GM11168 (cell line): ENCODE results near the gene USP3.

Experiments used
- in situ Hi-C: fragments of 300-500 bp; cut with MboI; formaldehyde crosslinking; loops from one replicate; pipeline ENCODE4 v1.12.0; 2022; ENCODE audit warnings: low sequenced_read_pairs; ENCODE audit not compliant: unreplicated experiment

USP3 gene, protein sequence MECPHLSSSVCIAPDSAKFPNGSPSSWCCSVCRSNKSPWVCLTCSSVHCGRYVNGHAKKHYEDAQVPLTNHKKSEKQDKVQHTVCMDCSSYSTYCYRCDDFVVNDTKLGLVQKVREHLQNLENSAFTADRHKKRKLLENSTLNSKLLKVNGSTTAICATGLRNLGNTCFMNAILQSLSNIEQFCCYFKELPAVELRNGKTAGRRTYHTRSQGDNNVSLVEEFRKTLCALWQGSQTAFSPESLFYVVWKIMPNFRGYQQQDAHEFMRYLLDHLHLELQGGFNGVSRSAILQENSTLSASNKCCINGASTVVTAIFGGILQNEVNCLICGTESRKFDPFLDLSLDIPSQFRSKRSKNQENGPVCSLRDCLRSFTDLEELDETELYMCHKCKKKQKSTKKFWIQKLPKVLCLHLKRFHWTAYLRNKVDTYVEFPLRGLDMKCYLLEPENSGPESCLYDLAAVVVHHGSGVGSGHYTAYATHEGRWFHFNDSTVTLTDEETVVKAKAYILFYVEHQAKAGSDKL

DNA sequence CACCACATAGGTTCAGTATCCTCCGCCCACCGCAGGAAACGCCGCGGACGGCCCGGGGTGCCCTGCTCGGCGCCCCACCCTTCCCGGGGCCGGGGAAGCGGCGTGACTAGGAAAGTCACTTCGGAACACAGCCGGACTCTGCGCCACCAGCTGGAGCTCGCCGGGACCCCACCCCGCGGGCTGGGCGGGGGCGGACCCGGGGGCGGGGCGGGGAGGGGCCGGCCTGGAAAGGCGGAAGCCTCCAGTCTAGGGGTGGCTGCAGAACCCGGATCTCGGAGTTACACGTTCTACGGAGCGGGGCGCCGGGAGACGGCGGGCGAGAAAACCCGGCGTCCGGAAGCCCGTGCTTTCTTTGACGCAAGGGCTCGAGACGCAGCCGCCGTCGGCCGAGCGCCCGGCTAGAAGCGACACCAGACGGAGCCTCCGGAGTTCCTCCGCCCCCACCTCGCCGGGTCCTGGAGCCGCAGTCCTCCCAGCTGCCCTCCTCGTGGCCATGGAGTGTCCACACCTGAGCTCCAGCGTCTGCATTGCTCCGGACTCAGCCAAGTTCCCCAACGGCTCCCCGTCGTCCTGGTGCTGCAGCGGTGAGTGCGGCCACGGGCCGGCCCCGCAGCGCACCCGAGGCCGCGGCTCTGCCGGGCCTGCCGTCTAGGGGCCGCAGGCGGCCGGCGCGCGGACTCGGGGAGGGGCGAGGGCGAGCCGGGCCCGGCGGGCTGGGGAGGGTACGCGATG, at the start of gene USP3:
Gene USP3, plus strand, starts transcription at position 347 of the 732 bp plus-strand sequence. Its CDS starts 147 bp downstream, at position 494.
- in situ Hi-C loops: no loop called here

DNA sequence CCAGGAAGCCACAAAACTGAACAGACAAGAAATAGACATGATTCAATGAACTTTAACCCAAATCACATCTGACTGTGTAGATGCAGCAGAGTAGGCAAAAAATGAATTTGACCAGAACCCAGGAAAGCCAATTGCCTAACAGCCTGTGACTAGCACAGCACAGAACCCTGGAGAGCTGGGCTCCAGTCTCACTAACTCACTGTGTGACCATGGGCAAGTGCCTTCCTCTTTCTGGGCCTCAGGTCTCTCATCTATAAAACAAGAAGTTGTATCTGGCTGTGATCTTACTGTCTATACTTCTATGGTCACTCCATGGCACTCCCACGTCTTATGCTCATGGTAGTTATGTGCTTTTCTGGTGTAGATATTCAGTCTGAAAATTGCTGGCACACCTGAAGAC, 48.1 kb upstream of the USP3 start:
- in situ Hi-C loops: no loop called here

GRCh38 chr15:63457379-63457778, 47.0 kb upstream of the USP3 start:
- in situ Hi-C loops: no loop called here

DNA sequence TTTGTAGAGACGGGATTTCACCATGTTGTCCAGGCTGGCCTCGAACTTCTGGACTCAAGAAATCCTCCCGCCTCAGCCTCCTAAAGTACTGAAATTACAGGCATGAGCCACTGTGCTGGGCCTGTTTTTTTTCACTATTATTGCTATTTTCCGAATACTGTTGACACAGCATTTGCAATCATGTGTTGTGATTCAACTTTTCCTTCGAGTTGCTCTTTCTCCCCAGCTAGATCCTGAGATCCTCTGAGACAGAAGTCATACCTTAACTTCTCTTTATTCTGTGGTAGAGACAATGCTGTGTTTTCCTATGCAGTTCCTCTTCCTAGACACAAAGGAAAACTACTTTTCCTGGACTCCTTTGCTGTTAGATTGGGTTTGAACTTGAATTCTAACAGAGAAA, 46.4 kb upstream of the USP3 start:
- in situ Hi-C loops: no loop called here

GRCh38 chr15:63458794-63459395, 45.5 kb upstream of the USP3 start:
- in situ Hi-C loops: no loop called here

DNA sequence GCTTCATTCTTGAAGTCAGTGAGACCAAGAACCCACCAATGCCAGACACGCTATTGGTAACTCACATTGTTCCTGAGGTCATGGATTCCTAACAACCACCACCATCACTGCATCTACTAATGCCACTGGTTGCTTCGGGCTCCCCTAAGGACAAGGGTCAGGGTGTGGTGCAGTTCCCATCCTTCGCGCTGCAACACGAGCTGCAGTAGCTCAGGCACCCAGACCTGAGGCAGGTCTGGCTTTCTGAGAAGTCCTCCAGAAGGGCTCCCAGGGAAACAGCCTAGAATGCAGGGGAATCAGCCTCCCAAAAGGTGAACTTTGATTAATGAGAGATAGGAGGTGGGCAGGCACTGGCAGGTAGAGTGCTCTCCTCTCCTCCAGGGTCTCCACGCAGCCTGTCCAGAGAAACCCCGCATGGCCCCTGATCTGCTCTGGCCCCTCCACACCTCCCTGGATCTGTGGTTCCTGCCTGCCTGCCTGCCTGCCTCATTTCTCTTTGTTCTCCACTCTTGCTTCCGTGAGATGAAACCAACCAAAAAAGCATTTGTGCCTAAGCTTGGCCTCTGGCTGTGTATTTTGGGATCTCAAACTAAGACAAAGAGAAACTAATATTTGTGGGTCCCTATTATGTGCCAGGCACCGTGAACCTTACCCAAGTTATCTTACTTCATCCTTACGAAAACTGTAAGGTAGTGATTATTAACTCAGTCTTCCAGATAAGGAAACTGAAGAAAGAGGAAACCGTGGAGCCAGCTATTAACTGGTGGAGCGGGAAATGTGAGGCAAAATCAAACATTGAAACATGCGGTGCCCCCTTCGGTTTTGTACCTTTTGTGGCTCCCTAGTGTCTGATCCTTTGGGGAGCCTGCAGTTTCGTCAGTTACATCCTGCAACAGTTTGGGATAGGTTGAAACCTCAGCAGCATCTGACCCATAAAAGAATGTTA, 43.9 kb upstream of the USP3 start:
- in situ Hi-C loops: no loop called here

- in situ Hi-C loops: no loop called here
Measured at GRCh38 chr15:63461230-63461985, 43.0 kb upstream of the USP3 start.

GRCh38 chr15:63462088-63462487, 42.3 kb upstream of the USP3 start:
- in situ Hi-C loops: no loop called here

- in situ Hi-C loops: no loop called here
Measured at GRCh38 chr15:63463036-63463435, 41.4 kb upstream of the USP3 start.

- in situ Hi-C loops: no loop called here
Measured at GRCh38 chr15:63463793-63464192, 40.6 kb upstream of the USP3 start.

DNA sequence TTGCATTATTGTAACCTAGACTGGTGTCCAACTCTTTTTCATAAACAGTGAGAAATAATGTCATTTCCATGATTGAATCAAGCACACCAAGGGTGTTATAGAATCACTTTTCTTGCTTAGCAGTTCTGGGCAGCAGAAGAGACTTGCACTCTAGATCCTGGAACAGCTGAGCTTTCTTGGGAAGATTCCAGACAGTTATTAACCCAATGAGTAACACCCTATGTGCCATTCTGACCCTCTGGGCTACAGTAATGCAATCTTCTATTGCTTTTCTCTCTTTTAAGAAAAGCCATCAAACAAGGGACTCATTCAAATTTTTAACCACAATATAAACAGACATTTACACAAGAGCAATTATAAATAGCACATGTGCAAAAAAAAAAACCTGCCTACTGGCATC, 39.3 kb upstream of the USP3 start:
- in situ Hi-C loops: no loop called here

- in situ Hi-C loops: no loop called here
Measured at GRCh38 chr15:63466378-63467192, 37.8 kb upstream of the USP3 start.

DNA sequence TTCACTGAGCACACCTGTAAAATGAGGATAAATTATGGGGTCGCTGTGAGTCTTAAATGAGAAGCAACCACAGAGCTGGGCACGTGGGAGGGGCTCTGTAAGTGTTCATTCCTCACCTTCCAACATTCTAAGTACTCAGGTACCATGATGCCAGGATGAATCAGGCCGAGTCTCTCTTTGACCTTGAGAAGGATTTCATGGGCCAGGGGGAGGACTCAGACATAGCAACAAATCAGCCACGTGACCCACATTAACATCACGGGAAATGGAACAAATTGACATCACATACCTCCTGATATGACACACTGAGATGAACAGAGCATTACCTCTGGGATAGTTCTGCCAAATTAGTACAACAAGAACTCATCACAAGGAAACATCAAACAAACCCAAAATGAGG, 35.2 kb upstream of the USP3 start:
- in situ Hi-C loops: no loop called here

GRCh38 chr15:63469984-63470383, 34.4 kb upstream of the USP3 start:
- in situ Hi-C loops: no loop called here

DNA sequence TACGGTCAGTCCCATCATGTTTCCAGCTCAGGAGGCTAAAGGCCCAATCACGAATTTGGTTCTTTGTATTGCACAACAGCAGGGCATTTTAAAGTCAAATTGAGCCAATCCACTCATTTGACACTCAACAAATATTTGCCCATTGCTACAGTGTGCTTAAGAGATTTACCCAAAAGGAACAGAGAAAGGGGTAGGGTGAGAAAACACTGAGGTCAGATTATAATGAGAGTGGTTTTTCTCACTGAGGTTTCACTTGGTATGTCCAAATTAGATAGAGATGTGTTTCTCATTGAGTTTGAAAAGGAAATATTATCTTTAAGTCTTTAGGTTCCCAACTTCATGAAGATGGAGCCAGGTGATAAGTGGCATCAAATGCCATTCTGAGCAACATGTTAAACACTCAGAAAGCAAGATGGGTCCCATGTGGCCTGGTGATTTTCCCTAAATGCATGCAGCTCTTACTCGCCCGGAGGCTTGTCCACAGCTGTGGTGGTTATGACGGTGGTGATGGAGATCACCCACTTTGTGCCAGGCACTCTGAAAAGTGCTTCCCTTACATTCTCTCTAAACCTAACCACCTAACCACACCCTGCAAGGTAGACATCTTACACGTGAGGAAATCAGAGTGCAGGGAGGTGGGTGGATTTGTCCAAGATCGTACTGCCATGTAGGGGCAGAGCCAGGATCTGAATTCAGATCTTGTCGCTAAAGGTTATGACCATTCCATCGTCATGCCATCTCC, 31.2 kb upstream of the USP3 start:
- in situ Hi-C loops: no loop called here

DNA sequence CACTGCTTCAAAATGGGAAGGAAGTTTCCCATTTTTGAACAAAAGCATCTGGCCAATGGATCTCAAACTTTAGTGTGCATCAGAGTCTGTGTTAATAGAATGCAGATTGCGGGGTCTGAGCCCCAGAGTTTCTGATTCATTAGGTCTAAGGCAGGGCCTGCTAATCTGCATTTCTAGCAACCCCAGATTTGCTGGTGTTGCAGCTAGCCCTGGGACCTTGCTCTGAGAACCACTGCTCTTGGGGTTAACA, 30.7 kb upstream of the USP3 start:
- in situ Hi-C loops: no loop called here

- in situ Hi-C loops: no loop called here
Measured at GRCh38 chr15:63473999-63474809, 30.2 kb upstream of the USP3 start.
